HepG2 (cell line): ENCODE measurements around the gene P4HTM. TPM values are rescaled to one million over a fixed set of nuclear protein-coding genes. Genes with fewer than 3 reads are reported as not detected.

ENCODE experiments used
- ATAC-seq: fragments of 200-7000 bp; cut with Tn5 transposase; 3 replicates; pipeline ENCODE4 v1.9.1; 2020; ENCODE audit warnings: mild to moderate bottlenecking, moderate library complexity
- BruUV-seq: library from RNA; stranded (reverse); fragments of 400-500 nt; replicated peaks from 2 replicates; lab custom pipeline; 2021; lab: Mats Ljungman, UMichigan
- CTCF ChIA-PET: fragments of 300-600 bp; formaldehyde crosslinking; extraction: SDS; loops from one replicate; lab custom pipeline; 2021; ENCODE audit warnings: low total read pairs, inconsistent platforms, low intra/inter-chr PET ratio; lab: Yijun Ruan, JAX
- POLR2A ChIA-PET: fragments of 350-600 bp; sonication (Branson Sonifier 250); formaldehyde crosslinking; loops from one replicate; lab custom pipeline; 2020; ENCODE audit warnings: antibody characterized with exemption, inconsistent platforms; lab: Yijun Ruan, JAX
- DNase-seq: peaks from one replicate; pipeline ENCODE4 v3.0.0-alpha.2; 2015; ENCODE audit warnings: low spot score
- FAIRE-seq: peaks from 3 replicates; lab custom pipeline; 2011; peaks lifted over from hg19 to GRCh38; lab: Jason Lieb, UNC
- H2AFZ ChIP-seq: one replicate; pipeline ENCODE4 v1.6.1; 2011; ENCODE audit warnings: low read length, inconsistent platforms
- H3K27ac ChIP-seq: fragments of 300-600 bp; 3 replicates; pipeline ENCODE4 v1.8.0; 2011; ENCODE audit warnings: mixed run types, mild to moderate bottlenecking, mixed read lengths, low read length, inconsistent platforms; ENCODE audit not compliant: insufficient read depth; ENCODE audit errors: extremely low read length
- H3K27me3 ChIP-seq, 2 experiments: fragments of 200-600 bp in 1 of 2; 2 replicates in 1 of 2; 3 replicates in 1 of 2; pipeline versions ENCODE4 v1.6.0 to v1.8.0; 2011; ENCODE audit warnings: low read length in 2 of 2, mild to moderate bottlenecking in 2 of 2, moderate library complexity in 2 of 2, inconsistent platforms in 1 of 2; ENCODE audit not compliant: insufficient read depth in 2 of 2, control insufficient read depth in 1 of 2
- H3K36me3 ChIP-seq, 2 experiments: fragments of 200-600 bp in 1 of 2; replicated peaks in 1 of 2; 2 replicates in 1 of 2; 3 replicates in 1 of 2; pipeline versions ENCODE4 v1.5.1 to v1.8.0; 2011; ENCODE audit warnings: low read length in 2 of 2, inconsistent platforms in 1 of 2; ENCODE audit not compliant: insufficient read depth in 2 of 2, control insufficient read depth in 1 of 2
- H3K4me1 ChIP-seq: 2 replicates; pipeline ENCODE4 v1.5.1; 2012; ENCODE audit warnings: low read length, inconsistent platforms; ENCODE audit not compliant: insufficient read depth
- H3K4me2 ChIP-seq: 2 replicates; pipeline ENCODE4 v1.6.0; 2011; ENCODE audit warnings: low read depth, low read length, inconsistent platforms
- H3K4me3 ChIP-seq, 3 experiments: fragments of 200-600 bp in 1 of 3; sonication (generic), shearing (Covaris generic) in 1 of 3; replicated peaks in 1 of 3; 2 replicates each; pipeline ENCODE4 v1.5.1; 2011 to 2016; ENCODE audit warnings: low read length in 3 of 3, inconsistent platforms in 2 of 3, low read depth in 2 of 3, mild to moderate bottlenecking in 2 of 3, control low read depth in 1 of 3, mixed read lengths in 1 of 3; ENCODE audit not compliant: insufficient read depth in 1 of 3
- H3K79me2 ChIP-seq: one replicate; pipeline ENCODE4 v1.6.1; 2011; ENCODE audit warnings: low read length, inconsistent platforms; ENCODE audit not compliant: insufficient read depth
- H3K9ac ChIP-seq: 2 replicates; pipeline ENCODE4 v1.6.0; 2011; ENCODE audit warnings: mild to moderate bottlenecking, low read depth, low read length, inconsistent platforms; ENCODE audit not compliant: insufficient read depth
- H3K9me3 ChIP-seq: 2 replicates; pipeline ENCODE4 v1.5.1; 2012; ENCODE audit warnings: mild to moderate bottlenecking, low read length
- H4K20me1 ChIP-seq: 2 replicates; pipeline ENCODE4 v1.6.0; 2011; ENCODE audit warnings: inconsistent platforms, mild to moderate bottlenecking, low read length, moderate library complexity; ENCODE audit not compliant: insufficient read depth
- HDAC1 ChIP-seq: sonication (generic); formaldehyde crosslinking; IDR thresholded peaks from 2 replicates; pipeline ENCODE4 v1.5.1; 2020; ENCODE audit warnings: mild to moderate bottlenecking, missing genetic modification reagents
- ISL2 ChIP-seq: sonication (generic); formaldehyde crosslinking; IDR thresholded peaks from 2 replicates; pipeline ENCODE4 v1.5.0; 2020; ENCODE audit warnings: missing genetic modification reagents
- LBX2 ChIP-seq: sonication (generic); formaldehyde crosslinking; IDR thresholded peaks from 2 replicates; pipeline ENCODE4 v1.5.0; 2020; ENCODE audit warnings: missing genetic modification reagents, mild to moderate bottlenecking, borderline replicate concordance
- NFE2L1 ChIP-seq: sonication (generic); formaldehyde crosslinking; IDR thresholded peaks from 2 replicates; pipeline ENCODE4 v1.4.0; 2020; ENCODE audit warnings: missing genetic modification reagents, mild to moderate bottlenecking, borderline replicate concordance
- NFKB2 ChIP-seq: sonication (generic); formaldehyde crosslinking; IDR thresholded peaks from 2 replicates; pipeline ENCODE4 v1.4.0; 2020; ENCODE audit warnings: missing genetic modification reagents, borderline replicate concordance
- SIN3A ChIP-seq: IDR thresholded peaks from 2 replicates; pipeline ENCODE4 v1.6.1; 2011; ENCODE audit warnings: low read depth, mild to moderate bottlenecking, control low read depth, low read length, borderline replicate concordance
- SNAI1 ChIP-seq: sonication (generic); formaldehyde crosslinking; IDR thresholded peaks from 2 replicates; pipeline ENCODE4 v1.5.0; 2020; ENCODE audit warnings: mild to moderate bottlenecking, missing genetic modification reagents, borderline replicate concordance
- USF2 ChIP-seq, 2 experiments: sonication (generic) in 1 of 2; formaldehyde crosslinking in 1 of 2; IDR thresholded peaks; 2 replicates each; pipeline versions ENCODE4 v1.5.1 to v1.6.1; 2011 to 2020; ENCODE audit warnings: borderline replicate concordance in 1 of 2, low read depth in 1 of 2, low read length in 1 of 2, mild to moderate bottlenecking in 1 of 2, missing genetic modification reagents in 1 of 2, moderate library complexity in 1 of 2
- ZNF276 ChIP-seq: sonication (generic); formaldehyde crosslinking; IDR thresholded peaks from 2 replicates; pipeline ENCODE4 v1.4.0; 2020; ENCODE audit warnings: mild to moderate bottlenecking, low read depth, missing genetic modification reagents
- ZNF333 ChIP-seq: sonication (generic); formaldehyde crosslinking; IDR thresholded peaks from 2 replicates; pipeline ENCODE4 v1.4.0; 2020; ENCODE audit warnings: mild to moderate bottlenecking, missing genetic modification reagents, borderline replicate concordance
- ZNF33B ChIP-seq: sonication (generic); formaldehyde crosslinking; IDR thresholded peaks from 2 replicates; pipeline ENCODE4 v1.5.1; 2020; ENCODE audit warnings: mild to moderate bottlenecking, missing genetic modification reagents
- ZNF616 ChIP-seq: sonication (generic); formaldehyde crosslinking; IDR thresholded peaks from 2 replicates; pipeline ENCODE4 v1.5.0; 2020; ENCODE audit warnings: low read depth, mild to moderate bottlenecking, missing genetic modification reagents
- WGBS: methylation state at CpG from one replicate; pipeline ENCODE4 v1.1.6; 2017; ENCODE audit warnings: low lambda C conversion rate; 5-methylcytosine and 5-hydroxymethylcytosine counted together
- in situ Hi-C: cut with HindIII; loops from 2 replicates; pipeline ENCODE4 v1.10.0; 2017; ENCODE audit warnings: low pct_unique_long_range_greater_than_20kb; ENCODE audit not compliant: extremely low pct_ligation_motif_present
- intact Hi-C: fragments of 100-400 bp; cut with micrococcal nuclease; formaldehyde crosslinking; loops from one replicate; pipeline ENCODE4 v1.10.0; 2022; ENCODE audit not compliant: unreplicated experiment
- polyA plus RNA-seq, 8 experiments: library from polyadenylated mRNA; depleted of rRNA in 3 of 8; stranded (reverse) in 7 of 8; unstranded in 1 of 8; fragments of >200 nt; fragmentation: Illumina TruSeq in 4 of 8; extraction: Trizol in 4 of 8; gene quantifications; 2 replicates each; pipeline versions ENCODE4 v1.2.1 to v1.2.3, GENCODE V29; 2011 to 2016; ENCODE audit warnings: low read depth in 4 of 8, missing spikeins in 1 of 8, mixed read lengths in 1 of 8; ENCODE audit not compliant: insufficient read depth in 1 of 8
- total RNA-seq, 5 experiments: library from RNA; depleted of rRNA; stranded (reverse); fragments of >200 nt; fragmentation: Illumina TruSeq; extraction: Trizol; gene quantifications; 2 replicates each; pipeline ENCODE4 v1.2.3, GENCODE V29; 2016; ENCODE audit warnings: low read depth in 1 of 5
- TF ChIP-seq, protein P1 (sequence below): sonication (generic); formaldehyde crosslinking; IDR thresholded peaks from 2 replicates; pipeline ENCODE4 v1.4.0; 2020; ENCODE audit warnings: missing genetic modification reagents

The P4HTM gene
- total and polyA plus RNA-seq, 2 of the 13 experiments (the other 11 are each of a cell fraction or from before 2014, with no cell fraction given): 0.01 TPM; not detected in 1

DNA sequence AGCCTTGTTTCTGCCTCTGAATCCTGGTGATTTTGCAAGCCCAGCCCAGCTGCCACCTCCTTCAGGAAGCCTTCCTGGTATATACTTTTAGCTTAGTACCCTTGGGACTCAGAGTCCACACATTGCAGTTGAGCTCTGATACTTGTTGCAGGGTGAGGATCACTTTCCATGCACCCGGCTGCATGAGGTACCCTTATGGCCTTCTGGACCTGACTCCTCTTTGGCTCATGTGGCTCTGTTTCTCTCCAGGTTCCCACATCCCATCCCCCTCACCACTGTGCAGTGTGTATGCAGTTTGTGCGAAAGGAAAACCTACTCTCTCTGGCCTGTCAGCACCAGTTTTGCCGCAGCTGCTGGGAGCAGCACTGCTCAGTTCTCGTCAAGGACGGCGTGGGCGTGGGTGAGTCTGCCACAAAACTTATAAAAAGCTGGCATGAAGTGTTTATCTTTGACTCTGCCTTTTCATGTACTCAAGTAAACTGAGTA, 23.1 kb upstream of the P4HTM start:
- H3K4me3 ChIP-seq: no peak overlapping the region
- WGBS: 93% methylated on average over 7 of the region's 7 CpGs
- no peak overlapping the region for H3K9ac ChIP-seq
- H3K4me1 ChIP-seq: no peaks in the 10 kb centered on the region
- intact Hi-C loops (no loop called here), in situ Hi-C loops (no loop called here)
- DNase-seq (no peak), ATAC-seq (no peak), FAIRE-seq (no peak)
- BruUV-seq: no TSS peak
- no peaks in the 10 kb centered on the region for H3K79me2 ChIP-seq
- H4K20me1 ChIP-seq: no peaks in the 10 kb centered on the region
- no peak overlapping the region for H3K4me2 ChIP-seq
- peaks cover 25 to 75% of the 10 kb centered on the region in 2 experiments for H3K36me3 ChIP-seq
- CTCF ChIA-PET: no interaction called here
- POLR2A ChIA-PET: no interaction called here
- no peaks in the 10 kb centered on the region for H3K9me3 ChIP-seq
- no peaks in the 10 kb centered on the region for H3K27me3 ChIP-seq
- TF ChIP-seq LBX2 (no peak), ZNF616 (CRISPR knock-in tag) (no peak), NFE2L1 (CRISPR knock-in tag) (no peak), NFKB2 (no peak), HDAC1 (CRISPR knock-in tag) (no peak), USF2 (IDR thresholded peaks at IDR 0.05; ENCODE audit: low read depth, low read length) (no peak), USF2 (CRISPR knock-in tag; IDR thresholded peaks at IDR 0.05; ENCODE audit: borderline replicate concordance) (no peak), SIN3A (no peak), ZNF333 (CRISPR knock-in tag) (no peak), ZNF276 (CRISPR knock-in tag) (no peak), SNAI1 (CRISPR knock-in tag) (no peak), ISL2 (CRISPR knock-in tag) (no peak), ZNF33B (CRISPR knock-in tag) (no peak)
- TF ChIP-seq, protein P1, sequence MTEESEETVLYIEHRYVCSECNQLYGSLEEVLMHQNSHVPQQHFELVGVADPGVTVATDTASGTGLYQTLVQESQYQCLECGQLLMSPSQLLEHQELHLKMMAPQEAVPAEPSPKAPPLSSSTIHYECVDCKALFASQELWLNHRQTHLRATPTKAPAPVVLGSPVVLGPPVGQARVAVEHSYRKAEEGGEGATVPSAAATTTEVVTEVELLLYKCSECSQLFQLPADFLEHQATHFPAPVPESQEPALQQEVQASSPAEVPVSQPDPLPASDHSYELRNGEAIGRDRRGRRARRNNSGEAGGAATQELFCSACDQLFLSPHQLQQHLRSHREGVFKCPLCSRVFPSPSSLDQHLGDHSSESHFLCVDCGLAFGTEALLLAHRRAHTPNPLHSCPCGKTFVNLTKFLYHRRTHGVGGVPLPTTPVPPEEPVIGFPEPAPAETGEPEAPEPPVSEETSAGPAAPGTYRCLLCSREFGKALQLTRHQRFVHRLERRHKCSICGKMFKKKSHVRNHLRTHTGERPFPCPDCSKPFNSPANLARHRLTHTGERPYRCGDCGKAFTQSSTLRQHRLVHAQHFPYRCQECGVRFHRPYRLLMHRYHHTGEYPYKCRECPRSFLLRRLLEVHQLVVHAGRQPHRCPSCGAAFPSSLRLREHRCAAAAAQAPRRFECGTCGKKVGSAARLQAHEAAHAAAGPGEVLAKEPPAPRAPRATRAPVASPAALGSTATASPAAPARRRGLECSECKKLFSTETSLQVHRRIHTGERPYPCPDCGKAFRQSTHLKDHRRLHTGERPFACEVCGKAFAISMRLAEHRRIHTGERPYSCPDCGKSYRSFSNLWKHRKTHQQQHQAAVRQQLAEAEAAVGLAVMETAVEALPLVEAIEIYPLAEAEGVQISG (CRISPR knock-in tag): no peak
- TF ChIP-seq, all 625 proteins: peak for 0
- H2AFZ ChIP-seq: no peak overlapping the region
- H3K27ac ChIP-seq: no peak overlapping the region
